Measurements from ENCODE around the gene SH3TC1.

SH3TC1 gene

DNA sequence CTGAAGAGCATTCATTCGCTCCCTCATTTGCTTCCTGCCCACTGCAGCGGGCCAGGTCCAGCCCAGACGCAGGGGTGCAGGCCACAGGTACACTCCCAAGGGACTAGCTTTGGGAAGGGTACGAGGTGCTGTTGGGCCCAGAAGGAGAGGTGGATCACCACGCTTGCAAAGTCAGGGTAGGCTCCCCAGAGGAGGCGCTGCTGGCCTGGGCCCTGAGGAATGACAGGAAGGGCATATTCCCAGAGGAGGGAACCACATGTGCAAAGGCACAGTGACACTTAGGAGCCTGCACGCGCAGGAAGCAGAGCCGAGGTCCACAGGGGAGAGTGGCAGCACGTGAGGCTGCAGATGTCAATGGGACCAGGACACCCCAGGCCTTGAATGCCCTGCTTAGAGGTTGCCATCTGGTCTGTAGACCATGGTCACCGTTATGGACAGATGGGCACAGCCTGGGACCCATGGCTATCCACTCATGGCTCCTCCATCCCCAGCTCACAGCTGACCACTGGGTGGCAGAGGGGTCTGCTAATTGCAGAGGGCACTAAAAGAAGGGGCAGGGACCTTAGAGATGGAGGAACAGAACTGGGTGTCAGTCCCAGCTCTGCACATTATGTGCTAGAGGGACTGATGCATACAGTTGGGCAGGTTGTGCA is 78.4 kb downstream of the SH3TC1 start:
- DNase-seq (ENCODE audit: low read depth) = no peak

- no peak for DNase-seq (ENCODE audit: low read depth)
Measured at GRCh38 chr4:8278009-8278395, 78.9 kb downstream of the SH3TC1 start.

- DNase-seq (ENCODE audit: low read depth) = no peak
Measured at GRCh38 chr4:8278421-8279287, 79.6 kb downstream of the SH3TC1 start.

- no peak for DNase-seq (ENCODE audit: low read depth)
Measured at GRCh38 chr4:8279321-8280157, 80.4 kb downstream of the SH3TC1 start.

DNA sequence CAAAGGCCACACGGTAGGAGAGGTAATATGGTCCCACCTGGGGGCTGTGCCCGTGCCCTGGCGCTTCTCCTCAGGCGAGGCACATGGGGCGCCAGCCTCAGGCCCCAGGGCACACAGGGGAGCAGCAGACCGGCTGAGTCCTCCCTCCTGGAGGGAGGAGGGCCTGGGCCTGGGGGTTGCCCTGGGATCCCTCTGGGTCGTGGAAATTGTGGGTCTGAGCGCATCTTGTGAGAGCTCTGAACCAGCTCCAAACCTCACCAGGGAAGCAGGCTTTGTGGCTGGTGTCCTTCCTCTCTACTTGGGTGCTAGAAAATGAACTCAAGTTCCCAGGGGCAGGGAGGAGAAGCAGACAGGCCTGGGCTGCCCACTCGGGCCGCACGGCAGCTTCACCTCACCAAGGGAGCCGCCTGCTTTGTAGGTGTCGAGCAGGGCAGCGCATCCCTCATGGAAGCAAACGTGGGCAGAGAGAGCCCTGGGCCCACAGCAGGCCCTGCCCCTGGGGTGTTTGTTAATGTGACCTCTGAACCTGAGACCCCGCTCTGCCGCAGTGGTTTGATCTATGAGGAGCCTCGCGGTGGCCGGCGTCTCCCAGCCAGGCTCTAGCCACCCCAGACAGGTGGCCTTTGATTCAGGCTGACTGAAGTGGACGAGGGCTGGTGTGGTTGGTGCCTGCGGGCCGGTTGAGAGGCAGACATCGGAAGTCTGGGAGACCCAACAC is 81.2 kb downstream of the SH3TC1 start:
- DNase-seq (ENCODE audit: low read depth) = no peak

- DNase-seq (ENCODE audit: low read depth) = no peak
Measured at GRCh38 chr4:8280876-8281440, 81.9 kb downstream of the SH3TC1 start.

GRCh38 chr4:8281519-8282133 is 82.5 kb downstream of the SH3TC1 start:
- DNase-seq (ENCODE audit: low read depth) = no peak

DNA sequence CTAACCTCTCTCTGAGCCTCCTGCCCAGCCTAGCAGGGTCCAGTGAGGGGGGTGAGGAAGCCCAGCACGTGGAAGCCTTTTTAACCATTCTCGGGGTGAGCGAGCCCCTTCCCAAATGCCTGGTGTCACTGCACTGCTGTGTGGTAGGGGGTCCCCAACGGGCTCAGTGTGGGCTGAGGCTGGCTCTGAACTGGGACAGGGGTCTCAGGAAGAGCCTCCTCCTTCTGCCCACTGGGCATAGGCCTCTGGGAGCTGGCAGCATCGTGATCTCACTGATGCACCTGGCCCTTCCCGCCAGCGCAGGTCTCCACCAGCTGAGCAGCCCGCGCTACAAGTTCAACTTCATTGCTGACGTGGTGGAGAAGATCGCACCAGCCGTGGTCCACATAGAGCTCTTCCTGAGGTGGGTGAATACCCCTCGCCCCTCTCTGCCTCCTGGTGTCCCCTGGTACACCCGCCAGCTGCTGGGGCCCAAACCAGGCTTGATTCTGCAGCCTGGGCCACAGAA is 83.1 kb downstream of the SH3TC1 start:
- DNase-seq (ENCODE audit: low read depth) = no peak

GRCh38 chr4:8282742-8283141 is 83.7 kb downstream of the SH3TC1 start:
- no peak for DNase-seq (ENCODE audit: low read depth)

GRCh38 chr4:8283161-8283560 is 84.1 kb downstream of the SH3TC1 start:
- no peak for DNase-seq (ENCODE audit: low read depth)

DNA sequence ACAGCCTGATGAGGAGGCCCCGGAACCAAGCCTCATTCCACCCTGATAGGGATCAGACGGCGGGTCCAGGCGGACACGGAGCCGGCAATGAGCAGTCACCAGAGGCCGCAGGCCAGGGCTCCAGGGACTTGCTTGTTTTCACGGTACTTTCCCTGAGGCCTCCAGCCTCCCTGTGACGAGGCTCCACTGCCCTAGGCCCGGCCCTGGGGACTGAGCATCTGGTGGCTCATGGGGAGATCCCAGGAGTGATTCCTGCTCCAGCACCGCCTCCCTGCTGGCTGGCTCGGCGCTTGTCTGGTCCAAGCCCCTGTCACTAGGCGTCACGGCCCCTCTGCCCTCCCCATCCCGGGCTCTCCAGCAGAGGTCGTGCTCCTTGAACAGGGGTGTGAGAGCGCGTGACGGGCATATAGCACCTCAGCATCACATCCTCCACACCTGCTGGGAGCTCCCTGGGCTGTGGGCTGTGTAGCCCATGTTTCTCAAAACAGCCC is 84.6 kb downstream of the SH3TC1 start:
- DNase-seq (ENCODE audit: low read depth) = no peak

- DNase-seq (ENCODE audit: low read depth) = no peak
Measured at GRCh38 chr4:8284391-8284790, 85.3 kb downstream of the SH3TC1 start.

DNA sequence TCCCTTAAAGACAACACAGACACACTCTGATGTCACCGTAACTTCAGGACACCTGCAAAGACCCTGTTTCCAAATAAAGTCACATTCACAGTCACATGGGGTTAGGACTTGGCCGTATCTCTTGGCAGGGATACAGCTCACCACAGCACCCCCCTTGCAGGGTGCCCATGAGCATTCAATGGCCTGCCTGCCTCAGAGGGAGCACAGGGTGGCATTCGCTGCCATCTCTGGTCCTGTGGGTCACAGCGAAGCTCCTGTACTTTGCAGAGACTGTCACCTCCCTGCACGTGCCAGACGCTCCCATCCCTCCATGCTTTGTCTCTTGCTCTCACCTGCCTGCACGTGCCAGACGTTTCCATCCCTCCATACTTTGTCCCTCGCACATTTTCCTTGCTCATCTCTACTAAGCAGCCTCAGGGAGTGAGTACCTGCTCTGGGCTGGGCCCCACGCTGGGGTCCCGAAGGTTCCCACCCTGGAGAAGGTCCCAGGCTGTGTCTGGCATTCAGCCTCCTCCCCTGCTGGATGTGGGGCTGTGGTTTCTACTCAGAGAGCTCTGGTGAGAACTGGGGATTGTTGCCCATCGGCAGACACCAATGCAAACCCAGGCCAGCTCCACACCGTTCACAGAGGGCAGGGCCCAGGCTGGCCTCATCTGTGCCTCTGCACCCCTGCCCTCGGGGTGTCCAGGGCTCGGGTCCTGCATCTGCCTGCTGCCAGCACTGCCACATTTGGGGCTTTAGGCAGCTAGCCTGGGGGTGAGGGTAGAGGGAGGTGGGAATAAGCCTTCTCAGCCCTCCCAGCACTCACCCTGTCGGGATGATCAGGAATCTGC is 86.3 kb downstream of the SH3TC1 start:
- DNase-seq (ENCODE audit: low read depth) = no peak

GRCh38 chr4:8285976-8286718 is 87.1 kb downstream of the SH3TC1 start:
- no peak for DNase-seq (ENCODE audit: low read depth)

- DNase-seq (ENCODE audit: low read depth) = no peak
Measured at GRCh38 chr4:8286719-8287342, 87.7 kb downstream of the SH3TC1 start.

DNA sequence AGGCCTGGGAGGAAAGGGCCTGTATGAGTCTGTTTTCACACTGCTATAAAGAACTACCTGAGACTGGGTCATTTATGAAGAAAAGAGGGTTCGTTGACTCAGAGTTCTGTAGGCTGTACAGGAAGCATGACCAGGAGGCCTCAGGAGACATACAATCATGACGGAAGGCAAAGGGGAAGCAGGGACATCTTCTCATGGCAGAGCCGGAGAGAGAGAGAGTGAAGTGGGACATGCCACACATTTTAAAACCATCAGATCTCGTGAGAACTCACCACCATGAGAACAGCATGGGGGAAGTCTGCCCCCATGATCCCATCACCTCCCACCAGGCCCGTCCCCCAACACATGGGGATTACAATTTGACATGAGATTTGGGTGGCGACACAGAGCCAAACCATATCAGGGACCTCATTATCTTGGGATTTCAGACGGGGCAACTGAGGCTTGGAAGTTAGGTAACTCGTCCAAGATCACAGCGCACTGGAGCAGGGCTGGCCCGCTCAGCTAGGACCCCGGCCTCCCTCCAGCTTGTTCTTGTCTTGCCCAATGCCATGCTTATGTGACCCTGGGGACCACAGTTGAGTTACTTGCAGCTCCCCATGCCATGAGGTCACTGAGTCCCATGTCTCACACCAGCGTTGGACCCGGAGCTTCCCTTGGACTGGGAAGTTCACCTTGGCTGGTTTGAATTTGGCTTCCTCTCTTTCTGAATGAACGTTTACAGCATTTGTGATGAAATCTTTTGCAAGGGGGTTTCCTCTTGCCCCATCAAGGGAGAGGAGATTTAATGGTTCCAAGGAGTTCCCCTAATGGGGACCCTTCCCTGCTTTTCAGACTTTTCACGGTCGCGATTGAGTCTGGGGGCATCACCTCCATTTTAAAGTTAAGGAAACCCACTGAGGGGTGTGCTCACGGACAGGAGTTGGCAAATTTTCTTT is 88.5 kb downstream of the SH3TC1 start:
- DNase-seq (ENCODE audit: low read depth) = no peak

GRCh38 chr4:8289151-8289750 is 90.2 kb downstream of the SH3TC1 start:
- no peak for DNase-seq (ENCODE audit: low read depth)

Data from activated T-helper 9 cell treated with anti-CD3 and anti-CD28 coated beads, Interleukin-2, amount 50 U/mL, for 16 hours (primary cell).